Esophagus squamous epithelium (tissue), 5 donors: ENCODE data around the gene PRDM10. TPM values are rescaled to one million over a fixed set of nuclear protein-coding genes. Genes with fewer than 3 reads are reported as not detected.
"Not testable (repeated sequence)": the region's sequence is repeated elsewhere in the genome, so short reads cannot be mapped to it uniquely, and the experiment has no call there.

Experiments
- DNase-seq: peaks from one replicate; lab custom pipeline; 2025; lab: John Stamatoyannopoulos, UW
- H3K27ac ChIP-seq, 4 donors: fragments of 200-600 bp; sonication (generic); one replicate each; pipeline ENCODE4 v1.5.1; 2016 to 2019; ENCODE audit warnings: mild to moderate bottlenecking in 1 of 4
- H3K27me3 ChIP-seq, 4 donors: fragments of 200-600 bp; sonication (generic); 1 replicate in 3 of 4; 2 replicates in 1 of 4; pipeline versions ENCODE4 v1.5.1 to v1.6.0; 2017 to 2021; ENCODE audit warnings: antibody characterized with exemption in 1 of 4
- H3K36me3 ChIP-seq, 3 donors: fragments of 200-600 bp; sonication (generic); one replicate each; pipeline ENCODE4 v1.5.1; 2016 to 2019
- H3K4me1 ChIP-seq, 3 donors: fragments of 200-600 bp; sonication (generic); one replicate each; pipeline ENCODE4 v1.5.1; 2017 to 2019
- H3K4me3 ChIP-seq, 4 donors: fragments of 200-600 bp; sonication (generic); 1 replicate in 3 of 4; 2 replicates in 1 of 4; pipeline ENCODE4 v1.5.1; 2016 to 2019; ENCODE audit warnings: mild to moderate bottlenecking in 2 of 4, moderate library complexity in 1 of 4
- H3K9me3 ChIP-seq, 3 donors: fragments of 200-600 bp; sonication (generic); one replicate each; pipeline ENCODE4 v1.5.1; 2016 to 2019
- POLR2A ChIP-seq, 4 donors: fragments of 450-650 bp; IDR thresholded peaks; one replicate each; pipeline ENCODE4 v1.6.1; 2017; ENCODE audit warnings: antibody characterized with exemption in 4 of 4, mild to moderate bottlenecking in 4 of 4, moderate library complexity in 3 of 4
- WGBS, 2 donors: methylation state at CpG; one replicate each; pipeline ENCODE4 v1.1.5; 2018; 5-methylcytosine and 5-hydroxymethylcytosine counted together
- intact Hi-C: fragments of 100-400 bp; cut with DNase I; formaldehyde crosslinking; loops from one replicate; pipeline ENCODE4 v1.15.0; 2022
- total RNA-seq, 4 donors: library from RNA; depleted of rRNA; stranded (reverse); fragments of >200 nt; gene quantifications; one replicate each; pipeline ENCODE4 v1.1.0, GENCODE V29; 2016
- TF ChIP-seq, protein P1 (sequence below), 6 experiments: fragments of 450-650 bp in 4 of 6; fragments of 200-600 bp in 2 of 6; sonication (generic) in 2 of 6; IDR thresholded peaks; one replicate each; pipeline ENCODE4 v1.5.1; 2016 to 2019; ENCODE audit warnings: antibody characterized with exemption in 6 of 6, mild to moderate bottlenecking in 4 of 6, moderate library complexity in 4 of 6
- donor health status: DM: yes; HTN: yes; CAD: no.

Gene PRDM10
- total RNA-seq, 4 donors from 2014 or later, result 7.3 to 11.2 (median 7.7) TPM

GRCh38 chr11:129880311-129880710 is 122.3 kb downstream of the PRDM10 start:
- no peak overlapping the region for H3K4me3 ChIP-seq
- H3K27ac ChIP-seq, result no peak overlapping the region
- 82 to 98% methylated on average over 3 of the region's 3 CpGs for WGBS, 2 donors
- intact Hi-C loops, result no loop called here
- H3K36me3 ChIP-seq, result peaks cover 29 to 100% (median 65%) of the 10 kb centered on the region in 3 donors
- no peaks in the 10 kb centered on the region for H3K9me3 ChIP-seq
- no peak for TF ChIP-seq POLR2A (IDR thresholded peaks at IDR 0.05)
- TF ChIP-seq, protein P1, sequence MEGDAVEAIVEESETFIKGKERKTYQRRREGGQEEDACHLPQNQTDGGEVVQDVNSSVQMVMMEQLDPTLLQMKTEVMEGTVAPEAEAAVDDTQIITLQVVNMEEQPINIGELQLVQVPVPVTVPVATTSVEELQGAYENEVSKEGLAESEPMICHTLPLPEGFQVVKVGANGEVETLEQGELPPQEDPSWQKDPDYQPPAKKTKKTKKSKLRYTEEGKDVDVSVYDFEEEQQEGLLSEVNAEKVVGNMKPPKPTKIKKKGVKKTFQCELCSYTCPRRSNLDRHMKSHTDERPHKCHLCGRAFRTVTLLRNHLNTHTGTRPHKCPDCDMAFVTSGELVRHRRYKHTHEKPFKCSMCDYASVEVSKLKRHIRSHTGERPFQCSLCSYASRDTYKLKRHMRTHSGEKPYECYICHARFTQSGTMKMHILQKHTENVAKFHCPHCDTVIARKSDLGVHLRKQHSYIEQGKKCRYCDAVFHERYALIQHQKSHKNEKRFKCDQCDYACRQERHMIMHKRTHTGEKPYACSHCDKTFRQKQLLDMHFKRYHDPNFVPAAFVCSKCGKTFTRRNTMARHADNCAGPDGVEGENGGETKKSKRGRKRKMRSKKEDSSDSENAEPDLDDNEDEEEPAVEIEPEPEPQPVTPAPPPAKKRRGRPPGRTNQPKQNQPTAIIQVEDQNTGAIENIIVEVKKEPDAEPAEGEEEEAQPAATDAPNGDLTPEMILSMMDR (IDR thresholded peaks at IDR 0.05), result no peak
- no peak for DNase-seq
- H3K27me3 ChIP-seq, result no peaks in the 10 kb centered on the region
- H3K4me1 ChIP-seq, result no peaks in the 10 kb centered on the region

GRCh38 chr11:129871914-129872313 is 130.7 kb downstream of the PRDM10 start:
- DNase-seq, result no peak
- TF ChIP-seq POLR2A (IDR thresholded peaks at IDR 0.05), result no peak
- TF ChIP-seq, protein P1 (IDR thresholded peaks at IDR 0.05), result no peak
- H3K27me3 ChIP-seq, result no peaks in the 10 kb centered on the region
- 85 to 86% methylated on average over 7 of the region's 7 CpGs for WGBS, 2 donors
- peaks cover 37 to 100% (median 57%) of the 10 kb centered on the region in 3 donors for H3K36me3 ChIP-seq
- no peaks in the 10 kb centered on the region for H3K4me1 ChIP-seq
- H3K27ac ChIP-seq, result no peak overlapping the region
- H3K4me3 ChIP-seq, result no peak overlapping the region
- H3K9me3 ChIP-seq, result no peaks in the 10 kb centered on the region
- intact Hi-C loops, result no loop called here

- H3K27me3 ChIP-seq, intact Hi-C loops, H3K4me3 ChIP-seq, H3K4me1 ChIP-seq, H3K9me3 ChIP-seq, H3K27ac ChIP-seq, DNase-seq: not testable (repeated sequence)
- peaks cover 34 to 100% (median 49%) of the 10 kb centered on the region in 3 donors for H3K36me3 ChIP-seq
- WGBS, 2 donors, result 67 to 70% methylated on average over 14 to 16 of the region's 16 CpGs
Observed at GRCh38 chr11:129868626-129869025, 134.0 kb downstream of the PRDM10 start.

DNA sequence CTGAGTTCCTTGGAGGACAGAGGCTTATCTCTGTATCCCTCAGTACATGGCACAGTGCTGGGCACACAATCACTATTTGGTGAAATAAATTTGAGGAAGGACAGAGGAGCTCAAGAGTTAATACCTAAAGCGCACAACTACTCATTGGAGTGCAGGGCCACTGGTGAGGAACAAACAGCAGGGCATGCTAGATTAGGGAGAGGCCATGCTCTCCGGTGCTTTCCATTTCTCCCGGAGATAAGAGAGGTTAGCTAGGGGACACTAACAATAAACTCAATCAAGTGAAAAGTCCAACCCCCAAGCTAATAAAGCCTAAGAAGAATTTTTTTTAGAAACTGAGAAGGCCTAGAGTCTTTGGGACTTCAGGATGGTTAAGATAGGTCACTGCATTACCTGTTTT is 136.3 kb downstream of the PRDM10 start:
- intact Hi-C loops, result no loop called here
- DNase-seq, result no peak
- H3K27ac ChIP-seq, result no peak overlapping the region
- no peaks in the 10 kb centered on the region for H3K27me3 ChIP-seq
- H3K36me3 ChIP-seq, result peaks cover 21 to 90% (median 29%) of the 10 kb centered on the region in 3 donors
- no peak for TF ChIP-seq POLR2A (IDR thresholded peaks at IDR 0.05)
- TF ChIP-seq, protein P1 (IDR thresholded peaks at IDR 0.05), result no peak
- 73 to 82% methylated on average over 3 of the region's 3 CpGs for WGBS, 2 donors
- H3K9me3 ChIP-seq, result no peaks in the 10 kb centered on the region
- H3K4me1 ChIP-seq, result peaks cover 0 to 12% (median 10%) of the 10 kb centered on the region in 3 donors
- no peak overlapping the region for H3K4me3 ChIP-seq

- Histone ChIP-seq H3K4me1 (peaks cover 0 to 16% (median 11%) of the 10 kb centered on the region in 3 donors), H3K27ac (no peak overlapping the region), H3K4me3 (no peak overlapping the region), H3K27me3 (no peaks in the 10 kb centered on the region), H3K9me3 (no peaks in the 10 kb centered on the region), H3K36me3 (peaks cover 21 to 88% (median 28%) of the 10 kb centered on the region in 3 donors)
- intact Hi-C loops, result no loop called here
- TF ChIP-seq POLR2A (IDR thresholded peaks at IDR 0.05), result no peak
- TF ChIP-seq, protein P1 (IDR thresholded peaks at IDR 0.05), result no peak
- 78 to 83% methylated on average over 2 to 3 of the region's 4 CpGs for WGBS, 2 donors
- no peak for DNase-seq
Observed at GRCh38 chr11:129865701-129866100, 136.9 kb downstream of the PRDM10 start.

DNA sequence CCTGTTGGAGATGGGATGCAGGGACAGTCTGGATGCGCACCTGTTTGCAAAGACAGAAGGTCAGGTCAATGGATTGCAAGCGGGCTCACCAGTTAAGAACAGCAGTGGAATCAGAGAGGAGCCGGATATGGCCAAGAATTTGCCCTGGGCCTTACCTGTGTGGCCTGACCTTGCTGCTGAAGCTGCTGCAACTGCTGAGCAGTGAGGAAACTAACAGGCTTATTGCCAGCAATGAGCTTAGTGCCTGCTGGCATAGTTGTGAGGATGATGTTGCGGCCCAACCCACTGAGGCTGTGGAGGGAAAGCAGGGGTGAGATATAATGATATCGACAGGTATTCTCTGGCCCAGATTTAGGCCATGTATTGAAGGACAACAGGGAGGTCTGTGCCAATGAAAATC is 137.8 kb downstream of the PRDM10 start:
- H3K27me3 ChIP-seq, result no peaks in the 10 kb centered on the region
- H3K9me3 ChIP-seq, result no peaks in the 10 kb centered on the region
- WGBS, 2 donors, result 95 to 97% methylated on average over 5 of the region's 5 CpGs
- TF ChIP-seq, protein P1 (IDR thresholded peaks at IDR 0.05), result no peak
- TF ChIP-seq POLR2A (IDR thresholded peaks at IDR 0.05), result no peak
- H3K4me3 ChIP-seq, result no peak overlapping the region
- intact Hi-C loops, result no loop called here
- no peak overlapping the region for H3K27ac ChIP-seq
- no peak for DNase-seq
- H3K36me3 ChIP-seq, result peaks cover 16 to 88% (median 20%) of the 10 kb centered on the region in 3 donors
- peaks cover 0 to 16% (median 11%) of the 10 kb centered on the region in 3 donors for H3K4me1 ChIP-seq
